Skeletal muscle satellite cell (primary cell): ENCODE measurements around the gene AMH.

Source experiments
- H3K27me3 ChIP-seq: 2 replicates; pipeline ENCODE4 v1.7.0; 2013; ENCODE audit warnings: low read length; ENCODE audit not compliant: control insufficient read depth, insufficient read depth
- H3K36me3 ChIP-seq: 2 replicates; pipeline ENCODE4 v1.7.0; 2013; ENCODE audit warnings: mild to moderate bottlenecking, control low read depth, low read length; ENCODE audit not compliant: insufficient read depth
- H3K4me1 ChIP-seq: 2 replicates; pipeline ENCODE4 v1.7.0; 2013; ENCODE audit warnings: low read length; ENCODE audit not compliant: control insufficient read depth, insufficient read depth
- H3K4me2 ChIP-seq: 2 replicates; pipeline ENCODE4 v1.7.0; 2013; ENCODE audit warnings: mild to moderate bottlenecking, low read length
- H3K4me3 ChIP-seq: 2 replicates; pipeline ENCODE4 v1.7.0; 2013; ENCODE audit warnings: low read length
- H3K9ac ChIP-seq: 2 replicates; pipeline ENCODE4 v1.7.0; 2013; ENCODE audit warnings: mild to moderate bottlenecking, low read depth, low read length, moderate library complexity
- H3K9me3 ChIP-seq: replicated peaks from 2 replicates; pipeline ENCODE4 v1.7.0; 2013; ENCODE audit warnings: mild to moderate bottlenecking, control low read depth, low read length

The AMH gene

GRCh38 chr19:2269244-2270156 is 20.4 kb downstream of the AMH start:
- peak overlapping the region; percentile 88 for H3K4me2 ChIP-seq
- peaks cover 37% of the 10 kb centered on the region for H3K36me3 ChIP-seq
- peak overlapping the region; percentile 99 for H3K9ac ChIP-seq
- no peaks in the 10 kb centered on the region for H3K27me3 ChIP-seq
- no peaks in the 10 kb centered on the region for H3K9me3 ChIP-seq
- H3K4me3 ChIP-seq = peak overlapping the region; percentile 100
- peaks cover 53% of the 10 kb centered on the region for H3K4me1 ChIP-seq

GRCh38 chr19:2270157-2270422 is 21.0 kb downstream of the AMH start:
- Histone ChIP-seq H3K9ac (peak overlapping the region; percentile 99), H3K27me3 (no peaks in the 10 kb centered on the region), H3K9me3 (no peaks in the 10 kb centered on the region), H3K4me2 (peak overlapping the region; percentile 82), H3K4me3 (peak overlapping the region; percentile 100), H3K4me1 (peaks cover 54% of the 10 kb centered on the region), H3K36me3 (peaks cover 38% of the 10 kb centered on the region)

DNA sequence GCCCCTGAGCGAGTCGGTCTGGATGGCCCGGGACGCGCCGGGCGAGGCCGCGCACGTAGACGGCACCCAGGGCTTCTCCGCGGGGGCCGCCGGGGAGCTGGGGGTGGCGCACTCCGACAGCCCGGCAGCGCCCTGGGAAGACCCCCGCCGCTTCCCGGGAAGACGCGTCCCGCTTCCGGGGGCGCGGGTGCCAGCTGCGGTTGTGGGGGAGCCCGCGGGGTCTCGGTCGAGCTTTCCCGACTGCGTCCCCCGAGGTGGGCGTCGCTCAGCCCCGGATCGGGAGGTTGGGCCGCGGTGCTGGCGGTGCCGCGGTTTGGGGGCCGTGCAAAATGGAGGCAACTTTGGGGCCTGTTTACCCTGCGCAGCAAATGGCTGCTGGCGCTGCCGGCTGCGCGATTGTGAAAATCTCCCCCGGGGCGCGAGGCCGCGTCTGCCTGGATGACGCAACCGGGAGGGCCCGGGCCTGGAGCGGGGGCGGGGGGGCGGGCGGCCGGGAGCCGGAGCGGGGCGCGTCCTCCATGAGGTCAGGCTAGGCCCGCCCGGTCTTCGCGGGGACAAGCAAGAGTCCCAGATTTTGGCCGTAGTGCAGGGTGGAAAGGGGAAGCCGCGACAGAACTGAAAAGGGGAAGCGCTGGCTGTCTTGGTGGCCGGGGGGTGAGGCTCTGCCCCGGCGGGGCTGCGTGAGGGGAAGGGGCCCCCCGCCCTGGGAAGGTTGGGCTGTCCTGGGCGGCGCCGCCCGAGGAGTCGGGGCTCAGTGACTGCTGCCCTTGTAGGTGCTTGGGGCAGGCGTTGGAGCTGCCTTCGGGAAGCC is 21.5 kb downstream of the AMH start:
- H3K4me1 ChIP-seq = peaks cover 60% of the 10 kb centered on the region
- peaks cover 42% of the 10 kb centered on the region for H3K36me3 ChIP-seq
- no peaks in the 10 kb centered on the region for H3K9me3 ChIP-seq
- H3K4me3 ChIP-seq = peak overlapping the region; percentile 100
- H3K4me2 ChIP-seq = peak overlapping the region; percentile 88
- no peaks in the 10 kb centered on the region for H3K27me3 ChIP-seq
- peak overlapping the region; percentile 99 for H3K9ac ChIP-seq

DNA sequence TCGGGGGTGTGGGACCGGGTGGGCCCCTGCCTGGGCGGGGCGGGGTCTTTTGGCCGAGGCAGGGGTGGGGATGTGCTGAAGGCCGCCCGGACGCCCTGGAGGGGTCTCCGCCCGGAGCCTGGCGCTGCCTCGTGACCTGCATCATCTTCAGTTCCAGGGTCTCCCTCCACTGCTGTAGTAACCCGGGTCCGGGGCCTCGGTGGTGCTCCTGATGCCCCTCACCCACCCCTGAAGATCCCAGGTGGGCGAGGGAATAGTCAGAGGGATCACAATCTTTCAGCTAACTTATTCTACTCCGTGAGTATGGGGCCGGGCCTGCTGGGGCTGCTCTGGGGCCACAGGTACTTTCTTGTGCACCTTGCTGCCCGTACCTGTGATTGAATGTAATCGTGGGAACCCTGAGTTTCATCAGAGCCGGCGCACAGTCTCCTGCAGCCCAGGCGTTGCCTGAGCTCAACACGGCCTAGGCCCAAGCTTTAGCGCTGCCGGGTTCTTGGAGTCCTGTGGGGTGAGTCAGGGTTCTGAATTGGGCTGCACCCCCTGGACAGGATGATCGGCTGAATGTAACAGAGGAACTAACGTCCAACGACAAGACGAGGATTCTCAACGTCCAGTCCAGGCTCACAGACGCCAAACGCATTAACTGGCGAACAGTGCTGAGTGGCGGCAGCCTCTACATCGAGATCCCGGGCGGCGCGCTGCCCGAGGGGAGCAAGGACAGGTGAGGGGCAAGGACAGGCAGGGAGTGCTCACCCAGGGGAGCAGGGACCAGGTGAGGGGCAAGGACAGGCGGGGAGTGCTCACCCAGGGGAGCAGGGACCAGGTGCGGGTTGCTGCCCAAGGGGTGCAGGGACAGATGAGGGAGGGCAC is 22.3 kb downstream of the AMH start:
- Histone ChIP-seq H3K4me3 (peak overlapping the region; percentile 100), H3K4me1 (peaks cover 62% of the 10 kb centered on the region), H3K36me3 (peaks cover 44% of the 10 kb centered on the region), H3K9ac (peak overlapping the region; percentile 99), H3K4me2 (peak overlapping the region; percentile 88), H3K27me3 (no peaks in the 10 kb centered on the region), H3K9me3 (no peaks in the 10 kb centered on the region)

DNA sequence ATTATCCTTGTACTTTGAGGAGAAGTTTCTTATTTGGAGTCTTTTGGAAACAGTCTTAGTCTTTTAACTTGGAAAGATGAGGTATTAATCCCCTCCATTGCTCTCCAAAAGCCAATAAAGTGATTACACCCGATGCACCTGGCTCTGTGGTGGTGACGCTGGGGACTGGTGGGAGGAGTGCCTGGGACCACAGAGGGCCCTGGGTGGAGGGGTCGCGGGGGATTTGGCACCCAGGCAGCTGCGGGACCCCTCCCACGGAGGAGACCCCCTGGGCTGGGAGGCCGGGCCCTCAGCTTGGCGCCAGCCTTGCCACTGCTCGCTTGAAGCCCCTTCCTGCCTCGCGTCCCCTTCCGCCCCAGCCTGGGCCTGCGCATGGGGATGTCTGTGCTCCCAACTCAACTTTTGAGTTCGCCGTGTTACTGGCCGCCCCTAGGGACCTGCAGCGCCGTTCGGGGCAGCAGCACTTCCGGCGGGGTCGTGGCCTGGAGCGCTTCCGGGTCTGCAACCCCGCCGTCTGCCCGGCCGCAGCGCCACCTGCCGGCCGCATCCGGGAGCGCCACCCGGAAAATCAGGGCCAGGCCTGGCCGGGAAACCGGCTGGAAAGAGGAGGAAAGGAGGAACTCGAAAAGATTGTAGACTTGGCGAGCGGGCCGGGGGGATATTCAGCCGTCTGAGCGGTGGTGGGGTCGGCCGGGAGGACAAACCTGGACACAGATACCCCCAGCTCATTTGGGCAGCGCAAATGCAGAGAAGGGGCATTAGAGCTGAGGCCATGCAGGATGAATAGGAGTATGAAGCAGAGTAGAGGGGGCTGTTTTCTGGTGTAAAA is 24.4 kb downstream of the AMH start:
- Histone ChIP-seq H3K4me1 (peaks cover 46% of the 10 kb centered on the region), H3K27me3 (no peaks in the 10 kb centered on the region), H3K9me3 (no peaks in the 10 kb centered on the region), H3K4me2 (peak overlapping the region; percentile 88), H3K4me3 (peak overlapping the region; percentile 59), H3K36me3 (peaks cover 44% of the 10 kb centered on the region), H3K9ac (peak overlapping the region; percentile 61)

GRCh38 chr19:2274185-2274711 is 25.1 kb downstream of the AMH start:
- Histone ChIP-seq H3K27me3 (no peaks in the 10 kb centered on the region), H3K9me3 (no peaks in the 10 kb centered on the region), H3K9ac (peak overlapping the region; percentile 61), H3K4me2 (peak overlapping the region; percentile 88), H3K4me1 (peaks cover 41% of the 10 kb centered on the region), H3K4me3 (peak overlapping the region; percentile 40), H3K36me3 (peaks cover 44% of the 10 kb centered on the region)

- Histone ChIP-seq H3K9me3 (no peaks in the 10 kb centered on the region), H3K9ac (no peak overlapping the region), H3K4me1 (peaks cover 41% of the 10 kb centered on the region), H3K36me3 (peaks cover 41% of the 10 kb centered on the region), H3K27me3 (no peaks in the 10 kb centered on the region), H3K4me2 (peak overlapping the region; percentile 38), H3K4me3 (no peak overlapping the region)
These were observed 25.9 kb downstream of the AMH start for GRCh38 chr19:2274931-2275535.

- H3K4me3 ChIP-seq = no peak overlapping the region
- H3K36me3 ChIP-seq = peaks cover 37% of the 10 kb centered on the region
- peak overlapping the region; percentile 38 for H3K4me2 ChIP-seq
- H3K27me3 ChIP-seq = no peaks in the 10 kb centered on the region
- peaks cover 41% of the 10 kb centered on the region for H3K4me1 ChIP-seq
- no peaks in the 10 kb centered on the region for H3K9me3 ChIP-seq
- no peak overlapping the region for H3K9ac ChIP-seq
These were observed 26.7 kb downstream of the AMH start for GRCh38 chr19:2275588-2276428.

- H3K9ac ChIP-seq = no peak overlapping the region
- H3K4me2 ChIP-seq = no peak overlapping the region
- H3K27me3 ChIP-seq = no peaks in the 10 kb centered on the region
- H3K9me3 ChIP-seq = no peaks in the 10 kb centered on the region
- no peak overlapping the region for H3K4me3 ChIP-seq
- peaks cover 30% of the 10 kb centered on the region for H3K36me3 ChIP-seq
- H3K4me1 ChIP-seq = peaks cover 41% of the 10 kb centered on the region
These were observed 27.4 kb downstream of the AMH start for GRCh38 chr19:2276429-2276986.
